Embryonic facial prominence (tissue), 1 donor: ENCODE data around the gene SH3TC2.

ENCODE experiments used
- DNase-seq: peaks from one replicate; pipeline ENCODE4 v3.0.0-alpha.2; 2016; ENCODE audit errors: extremely low spot score

SH3TC2 gene

DNA sequence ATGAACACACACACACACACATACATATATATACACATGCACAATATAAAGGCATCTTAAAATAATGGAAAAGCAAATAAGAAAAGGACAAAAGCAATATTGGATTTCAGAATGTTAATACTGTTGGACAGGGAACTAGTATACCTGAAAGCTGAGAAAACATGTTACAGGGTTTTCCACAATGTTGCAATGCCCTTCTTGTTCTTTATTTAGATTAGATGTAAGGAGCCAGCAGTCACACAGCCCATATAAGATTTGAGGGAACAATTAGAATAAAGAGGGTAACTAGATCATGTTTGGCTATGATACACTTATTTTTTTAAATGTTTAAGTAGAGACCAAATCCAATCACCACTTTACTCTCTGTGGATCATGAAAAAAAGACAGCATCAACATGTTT is 61.7 kb downstream of the SH3TC2 start:
- no peak for DNase-seq

GRCh38 chr5:148999741-149000140 is 63.1 kb downstream of the SH3TC2 start:
- no peak for DNase-seq

DNA sequence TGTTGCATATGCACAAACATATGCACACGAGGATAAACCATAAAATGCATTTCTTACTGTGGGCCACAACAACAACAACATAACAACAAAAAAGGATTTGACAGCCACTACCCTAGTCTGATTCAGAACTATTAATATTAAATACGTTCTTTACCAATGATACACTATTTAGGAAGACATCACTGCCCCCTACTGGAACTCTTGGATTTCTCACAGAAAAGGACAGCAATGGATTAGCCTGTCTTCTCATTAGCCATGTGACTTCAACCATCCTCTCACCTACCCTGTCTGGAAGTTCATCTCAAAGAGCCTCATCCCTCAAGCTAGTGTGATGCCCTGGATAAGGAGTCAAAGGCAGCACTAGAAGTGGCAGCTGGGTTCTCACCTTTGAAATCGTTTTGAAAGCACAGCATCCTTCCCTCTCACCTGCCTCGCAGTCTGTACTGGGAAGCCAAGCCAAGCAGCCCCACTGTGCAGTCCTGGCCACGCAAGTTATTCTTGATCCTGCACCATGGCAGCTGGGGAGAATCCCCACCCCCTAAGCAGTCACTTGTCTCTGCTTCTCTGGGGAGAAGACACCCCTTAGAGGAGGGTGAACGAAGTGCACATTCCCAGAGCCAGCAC is 64.6 kb downstream of the SH3TC2 start:
- DNase-seq: peak; percentile 20

DNA sequence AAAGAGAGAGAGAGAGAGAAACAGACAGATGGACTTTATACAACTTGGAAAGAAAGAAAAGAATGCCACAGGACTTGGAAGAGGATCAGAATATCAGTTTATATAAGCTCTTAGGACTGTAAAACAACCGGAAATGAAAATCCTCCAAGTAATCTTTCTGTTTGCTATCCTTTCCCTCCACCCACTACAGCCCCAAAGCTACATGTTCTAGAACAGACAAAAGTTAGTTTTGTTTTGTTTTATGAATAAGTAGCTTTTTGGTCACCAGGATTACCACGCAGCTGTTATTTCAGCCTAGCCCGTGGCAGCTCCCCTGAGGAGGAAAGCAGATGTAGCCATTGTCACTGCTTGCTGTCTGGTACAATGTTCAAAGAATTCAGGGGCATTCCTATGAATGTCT is 66.6 kb downstream of the SH3TC2 start:
- no peak for DNase-seq

DNA sequence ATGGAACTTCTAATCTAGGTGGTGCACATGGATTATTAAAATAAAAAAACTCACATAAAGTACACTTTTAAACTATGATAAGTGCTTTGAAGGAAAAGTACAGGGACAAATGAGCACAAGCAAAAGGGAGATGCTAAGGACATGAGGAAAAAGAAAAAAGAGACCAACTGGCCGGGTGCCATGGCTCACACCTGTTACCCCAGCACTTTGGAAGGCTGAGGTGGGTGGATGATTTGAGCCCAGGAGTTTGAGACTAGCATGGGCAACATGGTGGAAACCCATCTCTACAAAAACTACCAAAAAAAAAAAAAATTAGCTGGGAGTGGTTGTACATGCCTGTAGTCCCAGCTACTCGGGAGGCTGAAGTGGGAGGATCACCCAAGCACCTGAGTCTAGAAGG is 67.1 kb downstream of the SH3TC2 start:
- no peak for DNase-seq

GRCh38 chr5:148993283-148993936 is 69.5 kb downstream of the SH3TC2 start:
- DNase-seq: no peak

GRCh38 chr5:148992265-148992664 is 70.6 kb downstream of the SH3TC2 start:
- no peak for DNase-seq

GRCh38 chr5:148991566-148991965 is 71.3 kb downstream of the SH3TC2 start:
- DNase-seq: no peak

GRCh38 chr5:148990817-148991216 is 72.0 kb downstream of the SH3TC2 start:
- DNase-seq: no peak

- DNase-seq: no peak
These were observed 73.3 kb downstream of the SH3TC2 start for GRCh38 chr5:148989567-148989966.

GRCh38 chr5:148988328-148988727 is 74.5 kb downstream of the SH3TC2 start:
- DNase-seq: no peak

DNA sequence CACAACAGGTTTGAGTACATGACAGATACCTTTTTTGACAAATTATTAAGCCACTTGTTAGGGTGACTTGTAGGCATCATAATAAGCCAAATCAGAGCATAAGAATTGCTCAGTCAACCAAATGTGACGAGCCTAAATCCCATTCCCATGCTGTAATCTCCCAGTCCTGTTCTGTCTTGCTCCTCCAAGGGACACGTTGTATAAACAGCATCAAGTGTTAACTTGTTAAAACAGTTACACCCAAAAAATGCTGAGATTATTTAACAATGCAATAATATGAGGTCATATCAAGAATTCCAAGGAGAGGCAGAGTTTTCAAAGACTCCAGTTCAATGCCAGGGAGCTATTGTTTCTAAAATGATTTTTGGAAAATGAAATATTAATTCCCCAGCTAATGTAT is 76.2 kb downstream of the SH3TC2 start:
- DNase-seq: peak; percentile 25

DNA sequence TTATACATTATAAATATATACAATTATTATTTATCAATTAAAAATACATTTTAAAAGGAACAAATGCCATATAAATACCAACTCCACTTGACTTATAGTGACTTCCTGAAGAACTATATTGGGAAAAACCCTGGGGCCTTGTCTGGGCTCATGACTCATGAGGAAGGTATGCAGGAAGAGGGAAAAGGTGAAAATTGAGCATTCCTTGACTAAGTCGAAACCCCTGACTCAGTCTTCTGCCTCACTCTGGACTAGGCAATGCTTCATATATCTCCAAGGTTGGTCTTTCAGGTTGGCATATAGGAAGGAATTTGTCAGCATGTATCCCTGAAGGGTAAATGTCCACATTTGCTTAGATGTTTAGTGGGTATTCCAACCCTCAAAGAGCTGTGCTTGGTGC is 78.5 kb downstream of the SH3TC2 start:
- no peak for DNase-seq

GRCh38 chr5:148981353-148981752 is 81.5 kb downstream of the SH3TC2 start:
- DNase-seq: no peak

GRCh38 chr5:148980731-148981130 is 82.1 kb downstream of the SH3TC2 start:
- no peak for DNase-seq

DNA sequence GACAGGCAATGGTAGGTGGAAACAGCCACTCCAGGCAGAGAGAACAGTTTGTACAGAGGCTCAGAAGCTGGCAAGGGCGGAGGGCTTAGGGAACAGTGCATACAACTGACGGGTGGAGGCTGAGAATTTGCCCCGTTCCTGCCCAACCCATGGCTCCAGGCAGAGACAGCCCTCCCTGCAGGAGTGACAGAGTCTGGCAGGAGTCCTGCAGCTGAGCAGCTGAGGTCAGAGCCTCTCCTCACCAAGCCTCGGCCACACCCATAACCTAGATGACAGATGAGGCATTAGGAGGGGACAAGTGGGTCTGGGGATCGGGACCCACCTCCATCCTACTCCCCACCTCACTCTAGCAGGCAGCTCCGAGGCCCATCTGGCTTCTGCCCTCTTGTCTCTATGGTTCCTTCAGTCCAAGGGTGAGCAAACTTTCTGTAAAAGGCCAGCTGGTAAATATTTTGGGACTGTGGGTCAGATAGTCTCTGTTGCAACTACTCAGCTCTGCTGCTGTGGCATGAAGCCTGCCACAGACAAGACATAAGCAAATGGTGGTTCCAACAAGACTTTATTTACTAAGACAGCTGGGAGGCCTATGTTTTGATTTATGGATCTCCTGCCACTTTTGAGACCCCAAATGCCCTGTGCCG is 83.7 kb downstream of the SH3TC2 start:
- DNase-seq: no peak

GRCh38 chr5:148978370-148979082 is 84.3 kb downstream of the SH3TC2 start:
- DNase-seq: no peak

DNA sequence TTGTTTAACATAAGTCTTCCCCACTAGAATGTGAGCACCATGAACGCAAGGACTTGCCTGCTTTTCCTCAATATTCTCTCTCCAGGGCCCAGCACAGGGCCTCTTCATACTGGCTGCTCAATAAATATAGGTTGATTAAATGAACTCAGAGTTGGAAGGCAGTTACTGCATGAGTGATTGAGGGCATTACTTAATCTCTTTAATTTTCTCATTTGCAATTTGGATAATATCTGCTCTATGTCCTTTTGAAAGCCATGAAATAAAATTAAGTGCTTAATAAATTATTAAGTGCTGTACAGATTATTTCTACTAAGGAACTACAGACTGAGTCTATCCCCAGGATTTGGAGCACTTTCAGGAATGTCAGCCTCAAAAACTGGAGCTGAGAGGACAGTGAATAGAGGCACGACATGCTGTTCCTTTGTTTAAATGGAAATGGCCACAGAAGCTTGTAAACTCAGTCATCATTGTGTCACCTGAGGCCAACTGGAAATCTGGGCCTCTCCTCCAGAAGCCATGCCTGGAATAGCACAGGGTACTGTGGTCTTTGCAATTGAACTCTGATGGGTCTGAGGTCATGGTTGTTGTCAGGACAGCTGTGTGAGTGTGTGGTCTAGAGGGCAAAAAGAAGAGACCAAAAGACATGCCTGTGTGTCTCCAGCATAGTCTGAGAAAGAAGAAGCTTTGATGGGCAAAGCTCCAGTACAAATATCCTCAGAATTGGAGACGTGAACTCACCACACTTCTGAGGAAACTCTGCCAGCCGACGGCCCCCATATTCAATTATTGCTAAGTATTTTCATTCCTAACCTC is 86.1 kb downstream of the SH3TC2 start:
- DNase-seq: no peak

DNA sequence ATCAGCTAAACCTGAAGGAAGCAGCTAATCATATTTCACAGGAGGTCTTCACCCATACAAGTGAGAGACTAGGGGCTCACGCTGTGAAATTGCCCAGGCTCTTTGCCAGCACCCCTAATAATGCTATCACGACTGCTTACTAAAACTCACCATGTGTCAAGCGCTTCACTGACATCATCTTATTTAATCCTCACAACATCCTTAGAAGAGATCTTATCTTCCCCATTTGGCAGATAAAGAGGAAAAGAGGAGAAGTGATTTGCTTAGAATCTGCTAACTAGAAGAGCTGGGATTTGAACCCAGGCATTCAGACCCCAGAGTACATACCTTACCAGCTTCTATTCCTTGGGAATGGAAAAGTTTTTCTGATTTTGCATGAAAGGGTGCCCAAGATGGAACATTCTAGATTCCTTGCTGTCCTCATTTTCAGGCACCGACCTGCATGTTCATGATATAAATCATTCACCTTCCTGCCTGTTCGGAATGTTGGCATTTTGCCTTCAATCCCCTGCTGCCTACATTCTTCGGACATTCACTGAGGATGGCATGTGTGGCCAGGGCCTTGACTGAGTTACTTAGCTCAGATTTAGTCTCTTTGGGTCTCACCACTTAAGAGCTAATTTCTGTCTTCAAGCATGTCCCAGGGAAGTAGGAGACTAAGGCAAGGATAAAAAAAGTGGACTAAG is 88.1 kb downstream of the SH3TC2 start:
- DNase-seq: no peak

DNA sequence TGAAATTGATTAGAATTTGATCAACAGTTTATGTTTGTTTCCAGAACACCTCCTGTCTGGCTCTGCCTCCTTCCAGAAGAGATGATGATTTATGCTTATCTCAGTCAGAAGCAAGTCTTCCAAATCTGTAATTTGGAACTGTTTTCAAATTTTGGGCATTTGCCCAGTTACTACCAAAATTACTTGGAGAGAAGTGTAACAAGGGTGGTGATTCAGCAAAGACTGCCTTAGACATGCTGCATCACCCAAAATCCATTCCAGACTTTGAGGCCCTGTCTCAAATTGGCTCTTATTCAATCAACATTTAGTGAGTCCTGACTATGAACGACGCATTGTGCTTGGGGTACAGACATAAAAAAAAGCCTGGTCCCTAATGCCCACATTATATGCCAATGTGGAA is 89.4 kb downstream of the SH3TC2 start:
- no peak for DNase-seq

DNA sequence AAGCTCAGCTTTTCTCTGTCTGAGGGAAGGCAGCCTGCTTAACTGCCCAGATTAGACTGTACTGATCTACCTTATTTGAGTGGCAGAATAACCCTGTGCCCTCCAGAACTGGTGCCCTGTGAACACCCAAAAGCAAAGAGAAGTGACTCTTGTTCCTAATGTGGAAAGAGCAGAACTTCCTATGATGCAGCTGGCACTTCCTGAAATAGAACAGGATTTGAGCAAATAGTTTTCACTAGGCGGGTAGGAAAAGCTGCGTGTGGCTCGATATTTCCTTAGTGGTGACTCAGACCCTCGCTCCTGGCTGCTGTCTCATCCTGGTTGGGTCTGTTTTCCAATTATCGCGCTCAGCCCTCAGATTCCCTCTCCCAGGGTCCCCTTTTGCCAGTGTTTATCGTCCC is 89.9 kb downstream of the SH3TC2 start:
- no peak for DNase-seq
